Body of pancreas (tissue), 4 donors: Measurements from ENCODE around the gene CPNE7.

Source experiments
- CTCF ChIP-seq, 7 experiments: fragments of 450-650 bp in 4 of 7; fragments of 200-600 bp in 3 of 7; sonication (generic) in 3 of 7; IDR thresholded peaks; one replicate each; pipeline ENCODE4 v1.5.1; 2016 to 2019; ENCODE audit warnings: antibody characterized with exemption in 7 of 7
- POLR2A ChIP-seq, 3 donors: fragments of 450-650 bp; IDR thresholded peaks; one replicate each; pipeline ENCODE4 v1.6.1; 2016; ENCODE audit warnings: antibody characterized with exemption in 3 of 3, mild to moderate bottlenecking in 2 of 3

GRCh38 chr16:89537549-89537925 is 38.0 kb upstream of the CPNE7 start:
- TF ChIP-seq CTCF (IDR thresholded peaks at IDR 0.05) (no peak), POLR2A (IDR thresholded peaks at IDR 0.05) (no peak)
